Esophagus squamous epithelium (tissue), 5 donors: ENCODE results near the gene ERC2. TPM values are rescaled to one million over a fixed set of nuclear protein-coding genes. Genes with fewer than 3 reads are reported as not detected.

Experiments used
- DNase-seq: peaks from one replicate; lab custom pipeline; 2025; lab: John Stamatoyannopoulos, UW
- H3K27ac ChIP-seq, 4 donors: fragments of 200-600 bp; sonication (generic); one replicate each; pipeline ENCODE4 v1.5.1; 2016 to 2019; ENCODE audit warnings: mild to moderate bottlenecking in 1 of 4
- H3K27me3 ChIP-seq, 4 donors: fragments of 200-600 bp; sonication (generic); 1 replicate in 3 of 4; 2 replicates in 1 of 4; pipeline versions ENCODE4 v1.5.1 to v1.6.0; 2017 to 2021; ENCODE audit warnings: antibody characterized with exemption in 1 of 4
- H3K36me3 ChIP-seq, 3 donors: fragments of 200-600 bp; sonication (generic); one replicate each; pipeline ENCODE4 v1.5.1; 2016 to 2019
- H3K4me1 ChIP-seq, 3 donors: fragments of 200-600 bp; sonication (generic); one replicate each; pipeline ENCODE4 v1.5.1; 2017 to 2019
- H3K4me3 ChIP-seq, 4 donors: fragments of 200-600 bp; sonication (generic); 1 replicate in 3 of 4; 2 replicates in 1 of 4; pipeline ENCODE4 v1.5.1; 2016 to 2019; ENCODE audit warnings: mild to moderate bottlenecking in 2 of 4, moderate library complexity in 1 of 4
- H3K9me3 ChIP-seq, 3 donors: fragments of 200-600 bp; sonication (generic); one replicate each; pipeline ENCODE4 v1.5.1; 2016 to 2019
- POLR2A ChIP-seq, 4 donors: fragments of 450-650 bp; IDR thresholded peaks; one replicate each; pipeline ENCODE4 v1.6.1; 2017; ENCODE audit warnings: antibody characterized with exemption in 4 of 4, mild to moderate bottlenecking in 4 of 4, moderate library complexity in 3 of 4
- WGBS, 2 donors: methylation state at CpG; one replicate each; pipeline ENCODE4 v1.1.5; 2018; 5-methylcytosine and 5-hydroxymethylcytosine counted together
- intact Hi-C: fragments of 100-400 bp; cut with DNase I; formaldehyde crosslinking; loops from one replicate; pipeline ENCODE4 v1.15.0; 2022
- total RNA-seq, 4 donors: library from RNA; depleted of rRNA; stranded (reverse); fragments of >200 nt; gene quantifications; one replicate each; pipeline ENCODE4 v1.1.0, GENCODE V29; 2016
- TF ChIP-seq, protein P1 (sequence below), 6 experiments: fragments of 450-650 bp in 4 of 6; fragments of 200-600 bp in 2 of 6; sonication (generic) in 2 of 6; IDR thresholded peaks; one replicate each; pipeline ENCODE4 v1.5.1; 2016 to 2019; ENCODE audit warnings: antibody characterized with exemption in 6 of 6, mild to moderate bottlenecking in 4 of 6, moderate library complexity in 4 of 6
- donor health status: DM: yes; HTN: yes; CAD: no.

The ERC2 gene
- total RNA-seq, 4 donors from 2014 or later, result 0.12 to 1.9 (median 0.86) TPM

DNA sequence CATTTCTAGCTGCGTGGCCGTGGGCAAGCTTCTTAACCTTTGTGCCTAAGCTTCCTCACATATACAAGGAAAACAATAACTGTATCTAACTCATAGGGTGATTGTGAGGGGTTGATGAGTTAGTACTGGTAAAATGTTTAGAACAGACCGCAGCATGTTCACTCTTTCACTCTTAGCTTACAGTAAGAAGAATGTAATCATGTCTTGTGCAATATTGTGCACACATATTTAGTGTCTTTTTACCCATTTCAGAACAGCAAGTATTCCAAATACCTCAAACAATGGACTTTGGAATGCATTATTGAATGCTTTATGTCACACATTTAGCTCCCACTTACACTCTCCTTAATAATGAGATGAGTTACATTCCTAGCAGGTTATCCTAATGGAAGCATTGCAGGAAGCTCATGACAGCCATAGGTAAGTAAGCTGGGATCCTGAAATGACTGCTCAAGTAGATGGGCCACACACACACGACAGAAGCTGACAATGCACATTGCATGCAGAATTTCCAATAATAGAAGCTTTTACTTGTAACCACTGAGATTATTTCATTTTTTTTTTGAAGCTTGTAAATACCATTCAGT lies 512.3 kb downstream of the ERC2 start:
- H3K4me1 ChIP-seq, result no peaks in the 10 kb centered on the region
- WGBS, 2 donors, result 44 to 71% methylated on average over 4 of the region's 4 CpGs
- H3K9me3 ChIP-seq, result no peaks in the 10 kb centered on the region
- no peak for TF ChIP-seq POLR2A (IDR thresholded peaks at IDR 0.05)
- TF ChIP-seq, protein P1, sequence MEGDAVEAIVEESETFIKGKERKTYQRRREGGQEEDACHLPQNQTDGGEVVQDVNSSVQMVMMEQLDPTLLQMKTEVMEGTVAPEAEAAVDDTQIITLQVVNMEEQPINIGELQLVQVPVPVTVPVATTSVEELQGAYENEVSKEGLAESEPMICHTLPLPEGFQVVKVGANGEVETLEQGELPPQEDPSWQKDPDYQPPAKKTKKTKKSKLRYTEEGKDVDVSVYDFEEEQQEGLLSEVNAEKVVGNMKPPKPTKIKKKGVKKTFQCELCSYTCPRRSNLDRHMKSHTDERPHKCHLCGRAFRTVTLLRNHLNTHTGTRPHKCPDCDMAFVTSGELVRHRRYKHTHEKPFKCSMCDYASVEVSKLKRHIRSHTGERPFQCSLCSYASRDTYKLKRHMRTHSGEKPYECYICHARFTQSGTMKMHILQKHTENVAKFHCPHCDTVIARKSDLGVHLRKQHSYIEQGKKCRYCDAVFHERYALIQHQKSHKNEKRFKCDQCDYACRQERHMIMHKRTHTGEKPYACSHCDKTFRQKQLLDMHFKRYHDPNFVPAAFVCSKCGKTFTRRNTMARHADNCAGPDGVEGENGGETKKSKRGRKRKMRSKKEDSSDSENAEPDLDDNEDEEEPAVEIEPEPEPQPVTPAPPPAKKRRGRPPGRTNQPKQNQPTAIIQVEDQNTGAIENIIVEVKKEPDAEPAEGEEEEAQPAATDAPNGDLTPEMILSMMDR (IDR thresholded peaks at IDR 0.05), result no peak
- intact Hi-C loops, result no loop called here
- H3K27me3 ChIP-seq, result no peaks in the 10 kb centered on the region
- H3K4me3 ChIP-seq, result no peak overlapping the region
- H3K27ac ChIP-seq, result no peak overlapping the region
- no peak for DNase-seq
- H3K36me3 ChIP-seq, result no peaks in the 10 kb centered on the region

DNA sequence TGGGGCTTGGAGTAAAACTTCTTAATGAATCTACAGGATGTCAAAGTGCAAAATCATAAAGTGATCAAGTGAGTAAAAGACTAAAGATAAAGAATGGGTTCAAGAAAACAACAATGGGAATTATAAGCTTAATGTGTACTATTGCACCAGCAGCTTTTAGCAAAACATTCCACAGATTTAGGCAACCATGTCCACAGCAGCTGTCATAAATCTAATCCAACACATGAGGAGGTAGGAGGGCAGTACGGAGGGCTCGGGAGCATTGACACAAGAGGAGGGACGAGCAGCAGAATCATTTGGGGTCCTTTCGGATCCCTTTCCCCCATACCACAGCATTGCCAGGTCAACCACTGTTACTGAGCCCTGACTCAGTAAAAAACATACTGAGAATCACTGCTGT lies 516.9 kb downstream of the ERC2 start:
- Histone ChIP-seq H3K4me3 (no peak overlapping the region), H3K4me1 (no peaks in the 10 kb centered on the region), H3K9me3 (no peaks in the 10 kb centered on the region), H3K27ac (no peak overlapping the region), H3K36me3 (no peaks in the 10 kb centered on the region), H3K27me3 (no peaks in the 10 kb centered on the region)
- no peak for TF ChIP-seq POLR2A (IDR thresholded peaks at IDR 0.05)
- TF ChIP-seq, protein P1 (IDR thresholded peaks at IDR 0.05), result no peak
- 67 to 74% methylated on average over 4 of the region's 4 CpGs for WGBS, 2 donors
- DNase-seq, result no peak
- intact Hi-C loops, result no loop called here

DNA sequence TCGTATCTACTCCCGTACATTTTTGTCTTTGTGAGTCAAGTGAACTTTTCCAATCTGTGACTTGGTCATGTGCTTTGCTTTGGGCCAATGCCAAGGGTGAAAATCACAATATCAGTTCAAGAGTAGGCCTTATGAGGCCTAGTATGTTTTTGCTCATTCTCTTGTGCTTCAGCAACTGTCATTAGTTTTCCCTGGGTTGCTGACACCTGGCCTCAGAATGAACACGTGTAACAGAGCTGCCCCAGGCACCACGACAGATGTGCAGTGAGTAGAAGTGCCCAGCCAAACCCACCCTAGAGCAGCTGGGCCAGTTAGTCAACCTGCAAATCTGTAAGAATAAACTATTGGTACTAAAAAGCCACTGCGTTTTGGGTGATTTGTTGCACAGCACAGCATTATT lies 520.9 kb downstream of the ERC2 start:
- TF ChIP-seq, protein P1 (IDR thresholded peaks at IDR 0.05), result no peak
- TF ChIP-seq POLR2A (IDR thresholded peaks at IDR 0.05), result no peak
- intact Hi-C loops, result no loop called here
- WGBS, 2 donors, result 68 to 85% methylated on average over 5 of the region's 5 CpGs
- Histone ChIP-seq H3K36me3 (no peaks in the 10 kb centered on the region), H3K9me3 (no peaks in the 10 kb centered on the region), H3K4me1 (no peaks in the 10 kb centered on the region), H3K27ac (no peak overlapping the region), H3K27me3 (no peaks in the 10 kb centered on the region), H3K4me3 (no peak overlapping the region)
- no peak for DNase-seq

DNA sequence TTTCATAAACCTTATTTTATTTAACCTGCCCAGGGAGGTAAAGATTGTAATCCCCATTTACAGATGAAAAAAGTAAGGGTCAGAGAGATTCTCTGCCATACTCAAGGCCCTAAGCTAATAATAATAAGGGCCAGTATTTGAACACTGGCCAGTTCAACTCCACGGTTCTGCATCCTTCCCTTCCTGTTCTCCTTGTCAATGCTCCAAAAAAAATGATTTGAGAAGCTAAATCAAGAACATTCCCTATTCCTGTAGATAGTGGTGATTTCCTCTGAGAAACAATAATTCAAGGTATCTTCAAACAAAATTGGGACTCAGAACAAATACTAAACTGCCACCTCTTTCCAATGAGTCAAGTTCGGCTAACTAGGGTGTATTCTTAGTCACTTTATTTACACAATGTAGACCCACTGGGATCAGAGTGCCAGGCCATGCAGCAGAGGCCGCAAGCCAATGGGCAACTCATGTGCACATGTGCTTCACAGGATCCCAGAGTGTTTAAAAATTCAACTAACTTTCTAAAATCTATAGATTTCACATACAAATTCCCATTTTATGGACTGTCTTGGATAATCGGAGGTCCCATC lies 521.6 kb downstream of the ERC2 start:
- H3K27me3 ChIP-seq, result no peaks in the 10 kb centered on the region
- H3K4me1 ChIP-seq, result no peaks in the 10 kb centered on the region
- H3K9me3 ChIP-seq, result no peaks in the 10 kb centered on the region
- 75 to 77% methylated on average over 4 of the region's 4 CpGs for WGBS, 2 donors
- TF ChIP-seq, protein P1 (IDR thresholded peaks at IDR 0.05), result no peak
- TF ChIP-seq POLR2A (IDR thresholded peaks at IDR 0.05), result no peak
- H3K4me3 ChIP-seq, result no peak overlapping the region
- no peaks in the 10 kb centered on the region for H3K36me3 ChIP-seq
- intact Hi-C loops, result no loop called here
- no peak for DNase-seq
- H3K27ac ChIP-seq, result no peak overlapping the region

DNA sequence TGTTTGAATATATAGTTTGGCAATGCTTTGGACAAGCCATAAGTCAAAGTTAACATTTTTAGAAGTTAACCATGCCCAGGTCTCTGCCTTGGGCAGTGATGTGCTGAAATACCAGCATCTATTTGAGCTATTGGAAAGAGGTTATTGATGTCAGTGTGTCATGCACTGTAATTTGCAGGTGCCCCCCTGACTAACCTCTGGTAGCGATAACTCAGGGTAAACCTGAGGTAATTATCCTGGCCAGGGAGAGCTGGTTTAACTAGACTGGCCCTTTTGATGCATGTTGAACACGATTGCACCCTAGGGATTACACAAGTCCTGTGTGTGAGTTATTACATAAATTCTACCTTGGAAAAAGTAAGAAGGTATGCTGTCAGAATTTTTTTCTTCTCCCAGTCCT lies 525.4 kb downstream of the ERC2 start:
- Histone ChIP-seq H3K27ac (no peak overlapping the region), H3K9me3 (no peaks in the 10 kb centered on the region), H3K4me3 (no peak overlapping the region), H3K4me1 (no peaks in the 10 kb centered on the region), H3K36me3 (no peaks in the 10 kb centered on the region), H3K27me3 (no peaks in the 10 kb centered on the region)
- DNase-seq, result no peak
- TF ChIP-seq, protein P1 (IDR thresholded peaks at IDR 0.05), result no peak
- TF ChIP-seq POLR2A (IDR thresholded peaks at IDR 0.05), result no peak
- WGBS, 2 donors, result 83 to 85% methylated on average over 2 of the region's 2 CpGs
- intact Hi-C loops, result no loop called here
